GM12878 (cell line): ENCODE results near the gene DIAPH2. TPM values are rescaled to one million over a fixed set of nuclear protein-coding genes. Genes with fewer than 3 reads are reported as not detected.

Experiments used
- ATAC-seq: fragments of 200-7000 bp; cut with Tn5 transposase; 3 replicates; pipeline ENCODE4 v1.9.1; 2020; ENCODE audit warnings: mild to moderate bottlenecking, moderate library complexity
- BruUV-seq: library from RNA; stranded (reverse); fragments of 400-500 nt; replicated peaks from 2 replicates; lab custom pipeline; 2021; lab: Mats Ljungman, UMichigan
- CTCF ChIA-PET: fragments of 300-600 bp; sonication (Branson Sonifier 250); formaldehyde crosslinking; extraction: SDS; loops from one replicate; lab custom pipeline; 2021; ENCODE audit warnings: inconsistent platforms; lab: Yijun Ruan, JAX
- POLR2A ChIA-PET: fragments of 350-600 bp; formaldehyde crosslinking; extraction: SDS; loops from one replicate; lab custom pipeline; 2021; ENCODE audit warnings: inconsistent platforms; lab: Charles Lee
- RAD21 ChIA-PET: fragments of 300-600 bp; sonication (Branson Sonifier 250); formaldehyde crosslinking; loops from one replicate; lab custom pipeline; 2023; ENCODE audit warnings: antibody characterized with exemption; ENCODE audit not compliant: unreplicated experiment; lab: Charles Lee
- SMC1A ChIA-PET: fragments of 300-600 bp; sonication (Branson Sonifier 250); formaldehyde crosslinking; loops from one replicate; lab custom pipeline; 2023; ENCODE audit not compliant: unreplicated experiment, uncharacterized antibody; lab: Charles Lee
- DNase-seq: peaks from one replicate; pipeline ENCODE4 v3.0.0-alpha.2; 2011; ENCODE audit warnings: low read depth, low spot score
- FAIRE-seq: peaks from 3 replicates; lab custom pipeline; 2011; peaks lifted over from hg19 to GRCh38; lab: Jason Lieb, UNC
- H2AFZ ChIP-seq: 2 replicates; pipeline ENCODE4 v1.6.0; 2011; ENCODE audit warnings: low read depth, low read length, control low read depth; ENCODE audit not compliant: control insufficient read depth
- H3K27ac ChIP-seq: 2 replicates; pipeline ENCODE4 v1.5.1; 2011; ENCODE audit warnings: control low read depth; ENCODE audit not compliant: control insufficient read depth, insufficient read depth
- H3K27me3 ChIP-seq, 2 experiments: replicated peaks in 1 of 2; 2 replicates each; pipeline versions ENCODE4 v1.6.0 to v1.6.1; 2011; ENCODE audit warnings: low read length in 1 of 2; ENCODE audit not compliant: control insufficient read depth in 2 of 2, insufficient read depth in 2 of 2
- H3K36me3 ChIP-seq, 2 experiments: 2 replicates each; pipeline ENCODE4 v1.5.1; 2011; ENCODE audit warnings: low read length in 1 of 2; ENCODE audit not compliant: control insufficient read depth in 2 of 2, insufficient read depth in 2 of 2
- H3K4me1 ChIP-seq: 2 replicates; pipeline ENCODE4 v1.6.1; 2011; ENCODE audit warnings: mild to moderate bottlenecking, low read length, moderate library complexity, mixed read lengths; ENCODE audit not compliant: control insufficient read depth, insufficient read depth
- H3K4me2 ChIP-seq: 2 replicates; pipeline ENCODE4 v1.6.0; 2011; ENCODE audit warnings: control low read depth; ENCODE audit not compliant: control insufficient read depth, insufficient read depth
- H3K4me3 ChIP-seq: fragments of 200-600 bp; sonication (generic); 2 replicates; pipeline ENCODE4 v1.5.1; 2016
- H3K79me2 ChIP-seq: 2 replicates; pipeline ENCODE4 v1.6.0; 2011; ENCODE audit warnings: low read length; ENCODE audit not compliant: control insufficient read depth, insufficient read depth
- H3K9ac ChIP-seq: 2 replicates; pipeline ENCODE4 v1.8.0; 2011; ENCODE audit warnings: low read length, control low read depth, mixed read lengths; ENCODE audit not compliant: control insufficient read depth, insufficient read depth
- H3K9me3 ChIP-seq: replicated peaks from 3 replicates; pipeline ENCODE4 v1.5.1; 2011; ENCODE audit warnings: mild to moderate bottlenecking, low read length; ENCODE audit not compliant: control insufficient read depth, insufficient read depth
- H4K20me1 ChIP-seq: 2 replicates; pipeline ENCODE4 v1.6.0; 2011; ENCODE audit not compliant: control insufficient read depth, insufficient read depth
- BACH1 ChIP-seq: fragments of 450-650 bp; IDR thresholded peaks from 2 replicates; pipeline ENCODE4 v1.6.1; 2017; ENCODE audit warnings: mild to moderate bottlenecking, borderline replicate concordance
- BCL11A ChIP-seq: IDR thresholded peaks from 2 replicates; pipeline ENCODE4 v1.6.1; 2011; ENCODE audit warnings: low read depth, low read length
- CBFB ChIP-seq: IDR thresholded peaks from 2 replicates; pipeline ENCODE4 v1.6.1; 2016; ENCODE audit warnings: antibody characterized with exemption, low read depth
- CEBPB ChIP-seq, 2 experiments: fragments of 150-350 bp in 1 of 2; IDR thresholded peaks; 2 replicates each; pipeline ENCODE4 v1.6.1; 2012 to 2014; ENCODE audit warnings: low read depth in 2 of 2, low read length in 2 of 2, borderline replicate concordance in 1 of 2, inconsistent platforms in 1 of 2
- CHD4 ChIP-seq: fragments of 200-600 bp; sonication (generic); IDR thresholded peaks from 2 replicates; pipeline ENCODE4 v1.6.1; 2016; ENCODE audit warnings: mild to moderate bottlenecking
- MXI1 ChIP-seq: fragments of 150-350 bp; IDR thresholded peaks from 2 replicates; pipeline ENCODE4 v1.6.1; 2011; ENCODE audit warnings: low read depth, mild to moderate bottlenecking, inconsistent platforms, low read length, improper control_type of control experiment
- NR2C1 ChIP-seq: fragments of 450-650 bp; IDR thresholded peaks from 2 replicates; pipeline ENCODE4 v1.6.1; 2017; ENCODE audit warnings: antibody characterized with exemption, mild to moderate bottlenecking, moderate library complexity
- POLR2AphosphoS2 ChIP-seq: IDR thresholded peaks from 2 replicates; pipeline ENCODE4 v1.6.1; 2011; ENCODE audit warnings: low read depth, mild to moderate bottlenecking, low read length, improper control_type of control experiment, moderate library complexity
- POU2F2 ChIP-seq: IDR thresholded peaks from 3 replicates; pipeline ENCODE4 v1.6.1; 2011; ENCODE audit warnings: low read depth, mild to moderate bottlenecking, low read length, borderline replicate concordance
- RCOR1 ChIP-seq: conservative IDR thresholded peaks from 2 replicates; pipeline ENCODE4 v1.6.1; 2012; ENCODE audit warnings: low read depth, low read length, improper control_type of control experiment
- RELA ChIP-seq: fragments of 450-650 bp; IDR thresholded peaks from 2 replicates; pipeline ENCODE4 v1.8.0; 2014; ENCODE audit warnings: borderline replicate concordance; ENCODE audit not compliant: partially characterized antibody
- ZNF384 ChIP-seq: IDR thresholded peaks from 2 replicates; pipeline ENCODE4 v1.6.1; 2012; ENCODE audit warnings: low read depth, mild to moderate bottlenecking, low read length, improper control_type of control experiment, borderline replicate concordance
- ZZZ3 ChIP-seq: IDR thresholded peaks from 2 replicates; pipeline ENCODE4 v1.6.1; 2011; ENCODE audit warnings: low read depth; ENCODE audit not compliant: control insufficient read depth, insufficient read length
- WGBS: methylation state at CpG from one replicate; pipeline ENCODE4 v1.1.6; 2016; ENCODE audit warnings: low lambda C conversion rate; ENCODE audit not compliant: insufficient replicate concordance, insufficient coverage; ENCODE audit errors: missing lambda C conversion rate; 5-methylcytosine and 5-hydroxymethylcytosine counted together
- in situ Hi-C: fragments of 300-500 bp; cut with MboI; formaldehyde crosslinking; loops from 9 replicates; pipeline ENCODE4 v1.14.3; 2018; ENCODE audit warnings: mixed read lengths
- intact Hi-C: fragments of 100-400 bp; cut with micrococcal nuclease; formaldehyde crosslinking; loops from one replicate; pipeline ENCODE4 v1.14.2; 2022; ENCODE audit not compliant: unreplicated experiment
- polyA plus RNA-seq, 11 experiments: library from polyadenylated mRNA; depleted of rRNA in 4 of 11; unstranded in 6 of 11; stranded (reverse) in 5 of 11; fragments of >200 nt; fragmentation: Nextera tagmentation in 4 of 11; fragmentation: Illumina TruSeq in 1 of 11; extraction: Ambion mirVana in 4 of 11; extraction: Trizol in 1 of 11; gene quantifications; 1 replicate in 1 of 11; 2 replicates in 10 of 11; pipeline versions ENCODE4 v1.2.1 to v1.2.3, GENCODE V29; 2011 to 2016; ENCODE audit warnings: inconsistent platforms in 2 of 11, missing spikeins in 2 of 11, low read depth in 1 of 11
- total RNA-seq, 4 experiments: library from RNA; depleted of rRNA in 3 of 4; stranded (reverse); fragments of >200 nt in 3 of 4; fragmentation: Illumina TruSeq in 1 of 4; extraction: Trizol in 1 of 4; gene quantifications; 2 replicates each; pipeline versions ENCODE4 v1.2.1 to v1.2.3, GENCODE V29; 2013 to 2021
- TF ChIP-seq, protein P1 (sequence below): fragments of 450-650 bp; formaldehyde crosslinking; IDR thresholded peaks from 2 replicates; pipeline ENCODE4 v1.4.0; 2020; ENCODE audit warnings: mild to moderate bottlenecking, moderate library complexity
- TF ChIP-seq, protein P2 (sequence below): fragments of 450-650 bp; IDR thresholded peaks from 2 replicates; pipeline ENCODE4 v1.6.1; 2016; ENCODE audit warnings: mild to moderate bottlenecking

The DIAPH2 gene
- total and polyA plus RNA-seq, 10 of the 15 experiments (the other 5 are each of a cell fraction or from before 2014, with no cell fraction given), result 2.2 to 16.6 (median 8.8) TPM

- H3K27me3 ChIP-seq, result no peaks in the 10 kb centered on the region
- 36% methylated on average over 5 of the region's 9 CpGs for WGBS
- intact Hi-C loops, result no loop called here
- no TSS peak for BruUV-seq
- FAIRE-seq (no peak), DNase-seq (no peak)
- no peaks in the 10 kb centered on the region for H3K9me3 ChIP-seq
- TF ChIP-seq BACH1 (no peak), NR2C1 (no peak), ZZZ3 (no peak), RELA (no peak), ZNF384 (peak; percentile 42; the same call in 1 of the 2 replicates)
- TF ChIP-seq, all 136 proteins: peak for 1
- in situ Hi-C loops, result no loop called here
- no peak overlapping the region for H3K4me2 ChIP-seq
- RAD21 ChIA-PET, result no interaction called here
- SMC1A ChIA-PET, result no interaction called here
- H4K20me1 ChIP-seq, result no peaks in the 10 kb centered on the region
- H3K27ac ChIP-seq, result no peak overlapping the region
- H3K36me3 ChIP-seq, result no peaks in the 10 kb centered on the region
- CTCF ChIA-PET, result no interaction called here
- no peaks in the 10 kb centered on the region for H3K79me2 ChIP-seq
- no peak; the same call in 2 of the 3 replicates for ATAC-seq
- no peak overlapping the region for H3K9ac ChIP-seq
- no peak overlapping the region for H3K4me3 ChIP-seq
- no peak overlapping the region for H2AFZ ChIP-seq
- no peaks in the 10 kb centered on the region for H3K4me1 ChIP-seq
- POLR2A ChIA-PET, result no interaction called here
These were observed 650.2 kb downstream of the DIAPH2 start for GRCh38 chrX:97334850-97335249.

- Histone ChIP-seq H3K79me2 (no peaks in the 10 kb centered on the region), H3K9ac (no peak overlapping the region), H3K27ac (no peak overlapping the region), H4K20me1 (no peaks in the 10 kb centered on the region), H3K4me3 (no peak overlapping the region), H3K36me3 (no peaks in the 10 kb centered on the region), H3K4me2 (no peak overlapping the region), H3K27me3 (no peaks in the 10 kb centered on the region), H3K9me3 (no peaks in the 10 kb centered on the region), H2AFZ (no peak overlapping the region), H3K4me1 (no peaks in the 10 kb centered on the region; the same call in 1 of the 2 replicates)
- ChIA-PET POLR2A (no interaction called here), RAD21 (no interaction called here), CTCF (no interaction called here), SMC1A (interaction anchor here (1.4 to 1.6 kb wide), 2 partner anchors 10 to 48 kb away, joined by 3 to 4 read pairs; no protein-coding TSS in a partner anchor)
- intact Hi-C loops (no loop called here), in situ Hi-C loops (no loop called here)
- no TSS peak for BruUV-seq
- 30% methylated on average over 2 of the region's 2 CpGs for WGBS
- FAIRE-seq, result no peak
- DNase-seq, result no peak
- ATAC-seq, result no peak
- TF ChIP-seq CBFB, result no peak
- TF ChIP-seq POLR2AphosphoS2, result no peak
- TF ChIP-seq CHD4, result no peak
- TF ChIP-seq, protein P1, sequence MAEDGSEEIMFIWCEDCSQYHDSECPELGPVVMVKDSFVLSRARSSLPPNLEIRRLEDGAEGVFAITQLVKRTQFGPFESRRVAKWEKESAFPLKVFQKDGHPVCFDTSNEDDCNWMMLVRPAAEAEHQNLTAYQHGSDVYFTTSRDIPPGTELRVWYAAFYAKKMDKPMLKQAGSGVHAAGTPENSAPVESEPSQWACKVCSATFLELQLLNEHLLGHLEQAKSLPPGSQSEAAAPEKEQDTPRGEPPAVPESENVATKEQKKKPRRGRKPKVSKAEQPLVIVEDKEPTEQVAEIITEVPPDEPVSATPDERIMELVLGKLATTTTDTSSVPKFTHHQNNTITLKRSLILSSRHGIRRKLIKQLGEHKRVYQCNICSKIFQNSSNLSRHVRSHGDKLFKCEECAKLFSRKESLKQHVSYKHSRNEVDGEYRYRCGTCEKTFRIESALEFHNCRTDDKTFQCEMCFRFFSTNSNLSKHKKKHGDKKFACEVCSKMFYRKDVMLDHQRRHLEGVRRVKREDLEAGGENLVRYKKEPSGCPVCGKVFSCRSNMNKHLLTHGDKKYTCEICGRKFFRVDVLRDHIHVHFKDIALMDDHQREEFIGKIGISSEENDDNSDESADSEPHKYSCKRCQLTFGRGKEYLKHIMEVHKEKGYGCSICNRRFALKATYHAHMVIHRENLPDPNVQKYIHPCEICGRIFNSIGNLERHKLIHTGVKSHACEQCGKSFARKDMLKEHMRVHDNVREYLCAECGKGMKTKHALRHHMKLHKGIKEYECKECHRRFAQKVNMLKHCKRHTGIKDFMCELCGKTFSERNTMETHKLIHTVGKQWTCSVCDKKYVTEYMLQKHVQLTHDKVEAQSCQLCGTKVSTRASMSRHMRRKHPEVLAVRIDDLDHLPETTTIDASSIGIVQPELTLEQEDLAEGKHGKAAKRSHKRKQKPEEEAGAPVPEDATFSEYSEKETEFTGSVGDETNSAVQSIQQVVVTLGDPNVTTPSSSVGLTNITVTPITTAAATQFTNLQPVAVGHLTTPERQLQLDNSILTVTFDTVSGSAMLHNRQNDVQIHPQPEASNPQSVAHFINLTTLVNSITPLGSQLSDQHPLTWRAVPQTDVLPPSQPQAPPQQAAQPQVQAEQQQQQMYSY, result no peak
- TF ChIP-seq MXI1, result no peak
- TF ChIP-seq, protein P2, sequence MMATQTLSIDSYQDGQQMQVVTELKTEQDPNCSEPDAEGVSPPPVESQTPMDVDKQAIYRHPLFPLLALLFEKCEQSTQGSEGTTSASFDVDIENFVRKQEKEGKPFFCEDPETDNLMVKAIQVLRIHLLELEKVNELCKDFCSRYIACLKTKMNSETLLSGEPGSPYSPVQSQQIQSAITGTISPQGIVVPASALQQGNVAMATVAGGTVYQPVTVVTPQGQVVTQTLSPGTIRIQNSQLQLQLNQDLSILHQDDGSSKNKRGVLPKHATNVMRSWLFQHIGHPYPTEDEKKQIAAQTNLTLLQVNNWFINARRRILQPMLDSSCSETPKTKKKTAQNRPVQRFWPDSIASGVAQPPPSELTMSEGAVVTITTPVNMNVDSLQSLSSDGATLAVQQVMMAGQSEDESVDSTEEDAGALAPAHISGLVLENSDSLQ, result no peak
- TF ChIP-seq POU2F2, result no peak
- no peak for TF ChIP-seq BCL11A
- TF ChIP-seq CEBPB (IDR thresholded peaks at IDR 0.05; ENCODE audit: borderline replicate concordance in 1 of 2, low read depth in 2 of 2, low read length in 2 of 2), result no peak
- no peak for TF ChIP-seq RCOR1
These were observed 660.1 kb downstream of the DIAPH2 start for GRCh38 chrX:97344724-97345123.
